HuH-7 (cell line): Measurements from ENCODE around the gene CSTF3.
"Not testable (repeated sequence)": the region's sequence is repeated elsewhere in the genome, so short reads cannot be mapped to it uniquely, and the experiment has no call there.

ENCODE experiments used
- DNase-seq: peaks from one replicate; pipeline ENCODE4 v3.0.0; 2011; ENCODE audit warnings: low spot score

CSTF3 gene

GRCh38 chr11:33161120-33162005 lies at the start of gene CSTF3:
TSS of gene CSTF3 (minus strand) at chr11:33161480. CDS start at chr11:33161325, 155 bp downstream.
- peak; percentile 75 for DNase-seq

GRCh38 chr11:33208150-33208549 lies 46.9 kb upstream of the CSTF3 start:
- DNase-seq = no peak

GRCh38 chr11:33207408-33207985 lies 46.2 kb upstream of the CSTF3 start:
- DNase-seq = no peak

- no peak for DNase-seq
These were observed 36.8 kb upstream of the CSTF3 start for GRCh38 chr11:33197915-33198727.

- DNase-seq = no peak
These were observed 34.3 kb upstream of the CSTF3 start for GRCh38 chr11:33195462-33196173.

GRCh38 chr11:33194455-33194854 lies 33.2 kb upstream of the CSTF3 start:
- DNase-seq = no peak

GRCh38 chr11:33191467-33191866 lies 30.2 kb upstream of the CSTF3 start:
- DNase-seq = no peak

- no peak for DNase-seq
These were observed 26.9 kb upstream of the CSTF3 start for GRCh38 chr11:33187998-33188722.

- DNase-seq = no peak
These were observed 24.5 kb upstream of the CSTF3 start for GRCh38 chr11:33185756-33186155.

GRCh38 chr11:33182246-33182878 lies 21.1 kb upstream of the CSTF3 start:
- peak; percentile 12 for DNase-seq

GRCh38 chr11:33179348-33179803 lies 18.1 kb upstream of the CSTF3 start:
- DNase-seq = no peak

GRCh38 chr11:33178443-33179180 lies 17.3 kb upstream of the CSTF3 start:
- DNase-seq = no peak

GRCh38 chr11:33177676-33178336 lies 16.5 kb upstream of the CSTF3 start:
- DNase-seq = no peak

GRCh38 chr11:33176760-33177159 lies 15.5 kb upstream of the CSTF3 start:
- not testable (repeated sequence) for DNase-seq

GRCh38 chr11:33172996-33173395 lies 11.7 kb upstream of the CSTF3 start:
- DNase-seq = peak; percentile 43

GRCh38 chr11:33172345-33172744 lies 11.1 kb upstream of the CSTF3 start:
- DNase-seq = no peak

- no peak for DNase-seq
These were observed 10.0 kb upstream of the CSTF3 start for GRCh38 chr11:33171251-33171650.

GRCh38 chr11:33168709-33169200 lies 7.5 kb upstream of the CSTF3 start:
- DNase-seq = no peak

- DNase-seq = no peak
These were observed 1.6 kb upstream of the CSTF3 start for GRCh38 chr11:33162831-33163230.
